ENCODE data around the gene TBC1D22A. TPM values are rescaled to one million over a fixed set of nuclear protein-coding genes. Genes with fewer than 3 reads are reported as not detected.

The TBC1D22A gene
- total and polyA plus RNA-seq, 2 donors from 2014 or later = 24.6 to 39.4 TPM

DNA sequence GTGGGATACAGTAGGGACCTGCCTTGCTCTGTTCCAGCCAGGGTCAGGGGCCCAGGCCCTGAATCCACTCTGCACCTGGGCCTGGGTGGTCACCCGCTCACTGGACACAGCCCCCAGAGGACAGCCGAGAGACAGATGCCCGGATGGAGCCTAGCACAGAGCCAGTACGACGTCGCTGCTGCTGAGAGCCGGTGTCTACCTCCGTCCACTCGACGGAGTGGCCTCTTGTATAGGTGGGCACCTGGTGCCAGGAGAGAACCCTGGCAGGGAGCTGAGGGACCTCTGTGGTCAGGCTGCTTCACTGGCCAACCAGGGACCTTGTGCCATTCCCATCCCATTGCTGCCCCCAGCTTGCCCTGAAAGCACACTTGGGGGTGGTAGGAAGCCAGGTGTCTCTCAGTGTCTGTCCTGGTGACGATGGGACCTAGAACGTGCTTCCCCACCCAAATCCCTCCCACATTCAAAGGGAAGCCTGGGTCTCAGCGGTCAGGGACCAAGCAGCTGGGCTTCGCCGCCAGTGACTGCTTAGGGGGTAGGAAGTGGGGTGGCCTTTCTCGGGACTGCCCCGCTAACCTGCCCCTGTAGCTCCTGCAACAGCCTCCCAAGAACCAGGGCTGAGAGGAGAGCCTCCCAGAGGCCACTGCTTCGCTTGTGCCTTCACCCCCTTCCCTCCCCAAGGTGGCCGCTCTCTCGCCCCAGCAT is 14.1 kb upstream of the TBC1D22A start:
- Histone ChIP-seq H3K36me3 (ENCODE audit: control insufficient read depth in 2 of 3, insufficient read depth in 3 of 3, low read length in 3 of 3) (no peaks in the 10 kb centered on the region), H3K4me1 (ENCODE audit: control insufficient read depth in 2 of 3, insufficient read depth in 2 of 3, low read depth in 1 of 3, low read length in 3 of 3) (peaks cover 0 to 28% (median 27%) of the 10 kb centered on the region in 3 donors), H3K27me3 (ENCODE audit: control insufficient read depth, insufficient read depth, low read length) (no peaks in the 10 kb centered on the region), H3K27ac (ENCODE audit: low read depth in 2 of 2, low read length in 2 of 2) (peak overlapping the region in 1 of 2 donors; percentile 43), H3K9me3 (ENCODE audit: control insufficient read depth in 2 of 3, insufficient read depth in 1 of 3, low read length in 3 of 3) (no peaks in the 10 kb centered on the region), H3K4me3 (ENCODE audit: low read length in 3 of 3) (no peak overlapping the region), H3K9ac (ENCODE audit: low read length in 3 of 3) (no peak overlapping the region)
- DNase-seq = peak in 1 of 5 donors; percentile 68
- no peak for FAIRE-seq
- TF ChIP-seq, protein P1, sequence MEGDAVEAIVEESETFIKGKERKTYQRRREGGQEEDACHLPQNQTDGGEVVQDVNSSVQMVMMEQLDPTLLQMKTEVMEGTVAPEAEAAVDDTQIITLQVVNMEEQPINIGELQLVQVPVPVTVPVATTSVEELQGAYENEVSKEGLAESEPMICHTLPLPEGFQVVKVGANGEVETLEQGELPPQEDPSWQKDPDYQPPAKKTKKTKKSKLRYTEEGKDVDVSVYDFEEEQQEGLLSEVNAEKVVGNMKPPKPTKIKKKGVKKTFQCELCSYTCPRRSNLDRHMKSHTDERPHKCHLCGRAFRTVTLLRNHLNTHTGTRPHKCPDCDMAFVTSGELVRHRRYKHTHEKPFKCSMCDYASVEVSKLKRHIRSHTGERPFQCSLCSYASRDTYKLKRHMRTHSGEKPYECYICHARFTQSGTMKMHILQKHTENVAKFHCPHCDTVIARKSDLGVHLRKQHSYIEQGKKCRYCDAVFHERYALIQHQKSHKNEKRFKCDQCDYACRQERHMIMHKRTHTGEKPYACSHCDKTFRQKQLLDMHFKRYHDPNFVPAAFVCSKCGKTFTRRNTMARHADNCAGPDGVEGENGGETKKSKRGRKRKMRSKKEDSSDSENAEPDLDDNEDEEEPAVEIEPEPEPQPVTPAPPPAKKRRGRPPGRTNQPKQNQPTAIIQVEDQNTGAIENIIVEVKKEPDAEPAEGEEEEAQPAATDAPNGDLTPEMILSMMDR (IDR thresholded peaks at IDR 0.05; ENCODE audit: borderline replicate concordance, extremely low read depth, insufficient read depth) = no peak
- intact Hi-C loops (cut with DNase I) = no loop called here

DNA sequence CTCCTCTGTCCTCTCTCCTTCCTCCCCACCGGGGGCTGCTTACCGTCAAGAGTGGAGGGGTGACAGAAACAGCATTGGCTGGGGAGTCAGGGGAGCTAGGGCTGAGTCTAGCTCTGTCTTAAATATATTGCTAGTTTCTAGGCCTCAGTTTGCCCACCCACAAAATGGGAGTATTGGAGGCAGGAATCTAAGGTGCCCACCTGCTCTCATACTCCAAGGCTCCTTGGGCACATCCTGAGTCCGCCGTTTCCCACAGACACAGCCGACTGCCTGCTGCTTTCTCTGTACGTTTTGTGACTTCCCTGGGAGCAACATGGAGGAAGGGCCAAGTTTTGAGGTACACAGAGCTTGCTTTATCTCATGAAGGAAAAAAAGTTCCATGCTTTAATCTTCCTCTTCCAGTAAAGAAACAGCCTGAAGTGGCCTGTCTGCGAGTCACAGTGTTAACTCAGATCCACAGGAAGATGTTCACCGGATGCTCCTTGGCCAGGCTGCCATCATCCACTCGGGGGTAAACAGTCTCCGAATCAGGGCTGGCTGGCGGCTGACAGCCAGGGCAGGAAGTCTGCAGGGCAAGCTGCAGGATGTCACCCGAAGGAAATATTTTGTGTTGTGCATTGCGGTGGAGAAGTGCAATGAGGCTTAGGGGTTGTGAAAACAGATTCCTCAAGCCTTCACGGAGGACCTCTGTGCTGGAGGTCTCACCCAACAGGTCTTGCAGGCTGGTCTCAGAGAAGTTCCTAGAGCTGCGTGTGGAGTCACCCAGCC is 13.4 kb upstream of the TBC1D22A start:
- H3K9ac ChIP-seq (ENCODE audit: low read length in 3 of 3) = no peak overlapping the region

DNA sequence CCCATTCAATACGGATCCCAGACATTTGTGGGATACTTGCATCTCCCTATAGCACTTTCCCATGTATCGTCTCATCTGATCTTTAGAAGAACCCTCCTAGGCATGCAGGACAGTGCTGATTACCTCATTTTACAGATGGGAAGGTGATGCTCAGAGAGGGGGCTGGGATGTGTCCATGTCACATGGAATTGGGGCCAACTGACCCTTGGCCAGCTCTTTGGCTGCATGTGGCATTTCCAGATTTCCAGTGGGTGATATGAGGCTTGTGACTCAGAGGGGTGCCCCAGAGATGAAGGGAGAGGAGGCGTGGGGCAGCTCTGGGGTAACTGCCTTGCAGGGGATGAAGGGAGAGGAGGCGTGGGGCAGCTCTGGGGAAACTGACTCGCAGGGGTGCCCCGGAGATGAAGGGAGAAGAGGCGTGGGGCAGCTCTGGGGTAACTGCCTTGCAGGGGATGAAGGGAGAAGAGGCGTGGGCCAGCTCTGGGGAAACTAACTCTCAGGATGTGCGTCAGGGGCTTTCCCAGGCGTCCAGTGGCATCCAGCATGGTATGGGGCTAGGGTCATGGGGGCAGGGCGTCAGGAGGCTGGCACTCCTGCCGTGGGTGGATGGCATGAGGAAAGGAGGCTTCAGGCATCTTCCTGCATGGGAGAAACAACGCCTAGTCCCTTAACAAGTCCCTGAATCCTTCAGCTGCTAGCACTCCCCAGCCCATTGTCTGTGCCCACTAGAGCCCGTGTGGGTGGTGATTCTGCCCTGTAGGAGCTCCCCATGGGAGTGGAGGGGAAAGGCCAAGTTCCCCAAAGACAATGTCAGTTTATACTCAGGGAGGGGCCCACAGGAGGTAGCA is 12.5 kb upstream of the TBC1D22A start:
- TF ChIP-seq, protein P1 (IDR thresholded peaks at IDR 0.05; ENCODE audit: borderline replicate concordance, extremely low read depth, insufficient read depth) = no peak
- H3K27me3 ChIP-seq (ENCODE audit: control insufficient read depth, insufficient read depth, low read length) = no peaks in the 10 kb centered on the region
- FAIRE-seq (no peak), DNase-seq (peak in 1 of 5 donors; percentile 68)
- intact Hi-C loops (cut with DNase I) = no loop called here
- H3K36me3 ChIP-seq (ENCODE audit: control insufficient read depth in 2 of 3, insufficient read depth in 3 of 3, low read length in 3 of 3) = no peaks in the 10 kb centered on the region
- H3K4me1 ChIP-seq (ENCODE audit: control insufficient read depth in 2 of 3, insufficient read depth in 2 of 3, low read depth in 1 of 3, low read length in 3 of 3) = peaks cover 0 to 41% (median 37%) of the 10 kb centered on the region in 3 donors
- H3K9me3 ChIP-seq (ENCODE audit: control insufficient read depth in 2 of 3, insufficient read depth in 1 of 3, low read length in 3 of 3) = no peaks in the 10 kb centered on the region
- no peak overlapping the region for H3K27ac ChIP-seq (ENCODE audit: low read depth in 2 of 2, low read length in 2 of 2)
- H3K9ac ChIP-seq (ENCODE audit: low read length in 3 of 3) = no peak overlapping the region
- H3K4me3 ChIP-seq (ENCODE audit: low read length in 3 of 3) = no peak overlapping the region

More for the DNA sequence above, 13.4 kb upstream of the TBC1D22A start:
- no peaks in the 10 kb centered on the region for H3K9me3 ChIP-seq (ENCODE audit: control insufficient read depth in 2 of 3, insufficient read depth in 1 of 3, low read length in 3 of 3)
- TF ChIP-seq, protein P1 (IDR thresholded peaks at IDR 0.05; ENCODE audit: borderline replicate concordance, extremely low read depth, insufficient read depth) = no peak
- DNase-seq = peak in 3 of 5 donors; percentile 24 to 79 (median 51)
- H3K27me3 ChIP-seq (ENCODE audit: control insufficient read depth, insufficient read depth, low read length) = no peaks in the 10 kb centered on the region
- no peak for FAIRE-seq
- H3K27ac ChIP-seq (ENCODE audit: low read depth in 2 of 2, low read length in 2 of 2) = peak overlapping the region in 1 of 2 donors; percentile 43
- no peak overlapping the region for H3K4me3 ChIP-seq (ENCODE audit: low read length in 3 of 3)
- intact Hi-C loops (cut with DNase I) = no loop called here
- H3K4me1 ChIP-seq (ENCODE audit: control insufficient read depth in 2 of 3, insufficient read depth in 2 of 3, low read depth in 1 of 3, low read length in 3 of 3) = peaks cover 0 to 35% (median 34%) of the 10 kb centered on the region in 3 donors
- no peaks in the 10 kb centered on the region for H3K36me3 ChIP-seq (ENCODE audit: control insufficient read depth in 2 of 3, insufficient read depth in 3 of 3, low read length in 3 of 3)
